ENCODE measurements around the gene ZNF507. TPM values are rescaled to one million over a fixed set of nuclear protein-coding genes. Genes with fewer than 3 reads are reported as not detected.
"Not testable (repeated sequence)": the region's sequence is repeated elsewhere in the genome, so short reads cannot be mapped to it uniquely, and the experiment has no call there.

ZNF507 gene
- total and polyA plus RNA-seq, 2 of the 8 experiments (the other 6 are each of a cell fraction or from before 2014, with no cell fraction given) = 8.6 to 28.8 TPM

DNA sequence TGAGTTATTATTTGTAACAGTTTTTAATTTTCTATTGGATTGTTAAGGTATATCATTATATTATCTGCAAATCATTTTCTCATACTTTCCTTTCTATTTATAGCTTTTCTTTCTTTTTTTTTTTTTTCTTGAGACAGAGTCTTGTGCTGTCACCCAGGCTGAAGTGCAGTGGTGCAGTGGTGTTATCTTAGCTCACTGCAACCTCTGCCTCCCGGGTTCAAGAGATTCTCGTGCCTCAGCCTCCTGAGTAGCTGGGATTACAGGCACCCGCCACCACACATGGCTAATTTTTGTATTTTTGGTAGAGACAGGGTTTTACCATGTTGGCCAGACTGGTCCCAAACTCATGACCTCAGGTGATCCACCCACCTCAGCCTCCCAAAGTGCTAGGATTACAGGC is 29.0 kb downstream of the ZNF507 start:
- not testable (repeated sequence) for H2BK15ac ChIP-seq (ENCODE audit: low read length); H3K4me1 ChIP-seq (replicated peaks in 1 of 4; ENCODE audit: control insufficient read depth in 3 of 4, insufficient read depth in 4 of 4, low read length in 3 of 4); H3K4me2 ChIP-seq (ENCODE audit: insufficient read depth in 1 of 2, low read depth in 2 of 2, low read length in 2 of 2); H2BK120ac ChIP-seq (replicated peaks; ENCODE audit: low read depth, low read length); H4K8ac ChIP-seq (ENCODE audit: extremely low read depth, insufficient read depth, low read length); H2AFZ ChIP-seq (ENCODE audit: low read length); FAIRE-seq; H3K79me1 ChIP-seq (ENCODE audit: low read depth, low read length); H3K56ac ChIP-seq (replicated peaks; ENCODE audit: insufficient read length, low read depth, low read length); H2BK20ac ChIP-seq (ENCODE audit: low read length); H2BK12ac ChIP-seq (ENCODE audit: low read depth, low read length); H2AK5ac ChIP-seq (ENCODE audit: low read depth, low read length); H4K91ac ChIP-seq (replicated peaks; ENCODE audit: insufficient read length, low read length); H3K4me3 ChIP-seq (ENCODE audit: extremely low read depth in 1 of 4, insufficient read depth in 2 of 4, low read depth in 3 of 4, low read length in 4 of 4); H2BK5ac ChIP-seq (ENCODE audit: low read depth, low read length); H3K18ac ChIP-seq (ENCODE audit: extremely low read depth, low read length); H3K9ac ChIP-seq (replicated peaks in 1 of 4; ENCODE audit: extremely low read depth in 1 of 4, low read depth in 3 of 4, low read length in 3 of 4); H4K20me1 ChIP-seq (replicated peaks in 1 of 2; ENCODE audit: control insufficient read depth in 1 of 2, insufficient read depth in 2 of 2, low read length in 2 of 2); H3K23ac ChIP-seq (ENCODE audit: insufficient read length); H3K9me3 ChIP-seq (ENCODE audit: insufficient read depth in 2 of 2, low read depth in 1 of 2, low read length in 1 of 2); H4K5ac ChIP-seq (ENCODE audit: insufficient read length, low read depth, low read length); H3K27ac ChIP-seq (ENCODE audit: low read depth, low read length); DNase-seq (ENCODE audit: low read depth in 1 of 2, low spot score in 2 of 2); H3K14ac ChIP-seq (ENCODE audit: insufficient read length); H3K27me3 ChIP-seq (replicated peaks in 1 of 4; ENCODE audit: control insufficient read depth in 3 of 4, extremely low read depth in 1 of 4, insufficient read depth in 3 of 4, low read length in 3 of 4); H3K23me2 ChIP-seq (ENCODE audit: low read depth, low read length); H3K4ac ChIP-seq (replicated peaks; ENCODE audit: insufficient read length, low read depth, low read length)
- POLR2A ChIA-PET (ENCODE audit: partially characterized antibody) = interaction anchor here (1.2 to 1.3 kb wide), 2 partner anchors 11 to 31 kb away, joined by 3 to 5 read pairs; partner anchors contain the start of gene DPY19L3
- WGBS, 2 experiments (ENCODE audit: extremely low coverage in 1 of 2, insufficient coverage in 1 of 2, insufficient read length in 1 of 2, insufficient replicate concordance in 2 of 2, low coverage in 1 of 2, low lambda C conversion rate in 2 of 2, missing lambda C conversion rate in 1 of 2) = 83% methylated on average over 3 of the region's 3 CpGs; no CpG with 5 or more reads in 1 of the 2 experiments
- CTCF ChIA-PET (ENCODE audit: partially characterized antibody) = interaction anchor here (0.9 to 1.9 kb wide), 6 partner anchors 8 to 87 kb away, joined by 3 to 9 read pairs (median 3); no protein-coding TSS in a partner anchor
- Histone ChIP-seq H3K79me2 (ENCODE audit: control insufficient read depth in 1 of 2, insufficient read depth in 2 of 2, low read length in 2 of 2) (peaks cover 0 to 13% of the 10 kb centered on the region in 2 experiments; a peak in 3 of 4 replicates), H3K36me3 (ENCODE audit: control insufficient read depth in 2 of 4, insufficient read depth in 4 of 4, low read length in 3 of 4) (peaks cover 5 to 35% (median 15%) of the 10 kb centered on the region in 4 experiments)
